Parathyroid adenoma (tissue), 2 donors: Measurements from ENCODE around the gene GNRHR.

Experiments used
- H2AFZ ChIP-seq: fragments of 300-600 bp; sonication (generic); one replicate; pipeline ENCODE4 v1.7.0; 2017; ENCODE audit warnings: antibody characterized with exemption, mild to moderate bottlenecking
- H3K27ac ChIP-seq: fragments of 300-600 bp; sonication (generic); one replicate; pipeline ENCODE4 v1.7.0; 2017
- H3K27me3 ChIP-seq: fragments of 300-600 bp; sonication (generic); one replicate; pipeline ENCODE4 v1.7.0; 2017; ENCODE audit warnings: low read length; ENCODE audit not compliant: control insufficient read depth, insufficient read depth
- H3K36me3 ChIP-seq: fragments of 300-600 bp; sonication (generic); one replicate; pipeline ENCODE4 v1.7.0; 2017; ENCODE audit warnings: low read length; ENCODE audit not compliant: control insufficient read depth, insufficient read depth
- H3K4me1 ChIP-seq: fragments of 300-600 bp; sonication (generic); one replicate; pipeline ENCODE4 v1.7.0; 2017; ENCODE audit warnings: control low read depth
- H3K4me2 ChIP-seq: fragments of 300-600 bp; sonication (generic); one replicate; pipeline ENCODE4 v1.7.0; 2017; ENCODE audit warnings: low read length
- H3K4me3 ChIP-seq: fragments of 300-600 bp; sonication (generic); one replicate; pipeline ENCODE4 v1.7.0; 2017; ENCODE audit warnings: low read depth, low read length
- H3K79me2 ChIP-seq: fragments of 300-600 bp; sonication (generic); one replicate; pipeline ENCODE4 v1.7.0; 2017; ENCODE audit warnings: control low read depth
- H3K9ac ChIP-seq: fragments of 300-600 bp; sonication (generic); one replicate; pipeline ENCODE4 v1.7.0; 2017; ENCODE audit warnings: mild to moderate bottlenecking
- H3K9me3 ChIP-seq: fragments of 300-600 bp; sonication (generic); one replicate; pipeline ENCODE4 v1.7.0; 2017; ENCODE audit warnings: low read length; ENCODE audit not compliant: control insufficient read depth
- TF ChIP-seq, protein P1 (sequence below): fragments of 300-600 bp; sonication (generic); IDR thresholded peaks from one replicate; pipeline ENCODE4 v1.7.0; 2017; ENCODE audit warnings: antibody characterized with exemption, mild to moderate bottlenecking
- donor health status: primary hyperparathyroidism.

GNRHR gene

GRCh38 chr4:67721315-67721769 lies 32.8 kb downstream of the GNRHR start:
- Histone ChIP-seq H3K4me2 (no peak overlapping the region), H3K4me1 (no peaks in the 10 kb centered on the region), H3K27me3 (no peaks in the 10 kb centered on the region), H3K79me2 (no peaks in the 10 kb centered on the region), H3K9ac (no peak overlapping the region), H3K36me3 (no peaks in the 10 kb centered on the region), H3K4me3 (no peak overlapping the region), H3K27ac (no peak overlapping the region), H3K9me3 (no peaks in the 10 kb centered on the region), H2AFZ (no peak overlapping the region)
- TF ChIP-seq, protein P1, sequence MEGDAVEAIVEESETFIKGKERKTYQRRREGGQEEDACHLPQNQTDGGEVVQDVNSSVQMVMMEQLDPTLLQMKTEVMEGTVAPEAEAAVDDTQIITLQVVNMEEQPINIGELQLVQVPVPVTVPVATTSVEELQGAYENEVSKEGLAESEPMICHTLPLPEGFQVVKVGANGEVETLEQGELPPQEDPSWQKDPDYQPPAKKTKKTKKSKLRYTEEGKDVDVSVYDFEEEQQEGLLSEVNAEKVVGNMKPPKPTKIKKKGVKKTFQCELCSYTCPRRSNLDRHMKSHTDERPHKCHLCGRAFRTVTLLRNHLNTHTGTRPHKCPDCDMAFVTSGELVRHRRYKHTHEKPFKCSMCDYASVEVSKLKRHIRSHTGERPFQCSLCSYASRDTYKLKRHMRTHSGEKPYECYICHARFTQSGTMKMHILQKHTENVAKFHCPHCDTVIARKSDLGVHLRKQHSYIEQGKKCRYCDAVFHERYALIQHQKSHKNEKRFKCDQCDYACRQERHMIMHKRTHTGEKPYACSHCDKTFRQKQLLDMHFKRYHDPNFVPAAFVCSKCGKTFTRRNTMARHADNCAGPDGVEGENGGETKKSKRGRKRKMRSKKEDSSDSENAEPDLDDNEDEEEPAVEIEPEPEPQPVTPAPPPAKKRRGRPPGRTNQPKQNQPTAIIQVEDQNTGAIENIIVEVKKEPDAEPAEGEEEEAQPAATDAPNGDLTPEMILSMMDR: no peak

DNA sequence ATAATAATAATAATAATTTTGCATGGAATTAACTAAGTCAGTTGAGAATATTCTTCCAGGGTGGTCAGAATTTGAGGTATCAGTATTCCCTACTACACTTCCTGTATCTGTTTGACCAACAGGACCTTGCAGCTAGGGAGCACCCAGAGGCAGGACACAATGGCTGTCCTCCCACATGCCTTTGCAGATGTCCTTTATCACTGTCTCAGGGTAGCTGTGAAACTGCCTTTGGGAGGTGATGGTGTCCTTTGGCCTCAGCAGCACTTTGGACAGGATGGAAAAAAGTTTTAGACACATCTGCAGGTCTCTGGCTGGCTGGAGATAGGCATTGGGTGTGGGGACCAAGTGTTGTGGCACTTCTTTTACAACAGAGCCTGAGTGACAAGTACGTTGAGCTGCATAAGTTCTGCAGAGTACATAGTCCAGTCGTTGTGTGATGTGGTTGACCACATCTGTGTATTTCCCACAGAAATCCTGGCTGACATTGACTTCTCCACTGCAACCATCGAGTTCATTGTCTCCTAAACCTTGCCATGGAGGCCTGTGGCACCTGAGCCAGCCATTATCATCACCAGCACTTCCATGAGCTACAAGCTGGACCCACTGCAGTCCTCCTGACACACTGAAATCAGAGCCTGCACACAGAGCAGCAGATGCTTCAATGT lies 34.1 kb downstream of the GNRHR start:
- Histone ChIP-seq H3K9me3 (no peaks in the 10 kb centered on the region), H3K4me1 (no peaks in the 10 kb centered on the region), H3K27me3 (no peaks in the 10 kb centered on the region), H3K79me2 (no peaks in the 10 kb centered on the region), H3K4me3 (no peak overlapping the region), H3K4me2 (no peak overlapping the region), H3K36me3 (no peaks in the 10 kb centered on the region), H3K27ac (no peak overlapping the region), H3K9ac (no peak overlapping the region), H2AFZ (no peak overlapping the region)
- TF ChIP-seq, protein P1: no peak

DNA sequence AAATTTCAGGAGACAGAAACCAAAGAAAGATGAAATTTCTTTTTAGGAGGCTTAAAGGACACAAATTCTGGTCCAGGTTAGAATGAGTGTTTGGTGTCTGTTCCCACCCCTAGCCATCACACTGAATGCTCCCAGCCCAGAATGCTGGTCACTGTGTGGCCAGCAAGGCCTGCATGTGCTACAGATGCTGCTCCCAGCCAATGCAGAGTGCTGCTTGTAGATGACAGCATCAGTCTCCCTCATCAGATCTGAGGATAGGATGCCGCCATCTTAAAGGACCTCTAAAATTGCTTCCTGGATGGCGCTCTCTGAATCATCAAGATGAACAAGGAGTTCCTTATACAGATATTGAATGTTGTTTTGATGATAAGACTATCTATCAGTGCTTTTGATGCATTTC lies 35.3 kb downstream of the GNRHR start:
- no peaks in the 10 kb centered on the region for H3K79me2 ChIP-seq
- H3K4me1 ChIP-seq: no peaks in the 10 kb centered on the region
- no peak overlapping the region for H3K9ac ChIP-seq
- no peak overlapping the region for H3K4me2 ChIP-seq
- TF ChIP-seq, protein P1: no peak
- no peaks in the 10 kb centered on the region for H3K9me3 ChIP-seq
- H3K27me3 ChIP-seq: no peaks in the 10 kb centered on the region
- no peak overlapping the region for H3K27ac ChIP-seq
- H3K36me3 ChIP-seq: no peaks in the 10 kb centered on the region
- H3K4me3 ChIP-seq: no peak overlapping the region
- no peak overlapping the region for H2AFZ ChIP-seq

DNA sequence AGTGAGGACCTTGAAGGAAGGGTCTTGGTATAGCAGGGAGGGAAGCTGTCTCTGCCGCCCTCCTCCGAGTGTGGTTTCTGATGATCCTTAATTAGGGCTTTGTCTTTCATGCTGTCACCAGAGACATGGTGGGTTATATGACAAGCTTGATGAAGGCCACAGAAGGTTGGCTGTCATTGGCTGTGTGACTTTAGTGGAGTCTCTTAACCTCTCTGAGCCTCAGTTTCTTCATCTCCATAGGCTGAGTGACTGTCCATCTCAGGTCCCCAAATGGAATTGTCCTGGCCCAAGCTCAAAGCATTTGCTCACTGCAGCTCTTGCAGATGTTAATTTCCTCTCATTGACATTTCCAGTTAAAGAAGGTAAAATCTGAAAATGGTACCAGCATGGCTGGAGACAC lies 36.6 kb downstream of the GNRHR start:
- no peak overlapping the region for H2AFZ ChIP-seq
- H3K79me2 ChIP-seq: no peaks in the 10 kb centered on the region
- no peaks in the 10 kb centered on the region for H3K4me1 ChIP-seq
- no peak overlapping the region for H3K27ac ChIP-seq
- TF ChIP-seq, protein P1: no peak
- no peaks in the 10 kb centered on the region for H3K27me3 ChIP-seq
- no peak overlapping the region for H3K4me3 ChIP-seq
- no peak overlapping the region for H3K4me2 ChIP-seq
- no peak overlapping the region for H3K9ac ChIP-seq
- no peaks in the 10 kb centered on the region for H3K9me3 ChIP-seq
- no peaks in the 10 kb centered on the region for H3K36me3 ChIP-seq

DNA sequence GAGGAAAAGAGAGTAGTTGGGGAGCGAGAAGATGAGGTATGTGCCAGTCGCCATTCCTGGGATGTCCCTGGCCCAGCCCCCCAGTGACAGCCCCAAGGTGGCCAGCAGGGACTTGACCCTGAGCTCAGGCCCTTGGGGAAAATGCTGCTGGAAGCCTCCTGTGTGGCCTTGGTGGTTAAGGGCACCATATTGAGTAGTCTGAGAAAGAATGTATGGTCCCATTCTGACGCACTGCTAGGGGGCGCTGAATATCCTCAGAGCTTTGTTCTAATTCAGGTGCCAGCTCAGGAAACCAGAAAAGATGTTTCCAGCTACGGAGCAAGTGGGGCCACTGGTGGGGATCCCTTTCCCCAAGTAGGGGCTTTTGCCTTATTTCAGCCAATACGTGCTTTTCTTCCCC lies 39.2 kb downstream of the GNRHR start:
- TF ChIP-seq, protein P1: no peak
- Histone ChIP-seq H3K4me3 (no peak overlapping the region), H3K27ac (no peak overlapping the region), H3K36me3 (no peaks in the 10 kb centered on the region), H3K9me3 (no peaks in the 10 kb centered on the region), H3K4me2 (no peak overlapping the region), H3K79me2 (no peaks in the 10 kb centered on the region), H2AFZ (no peak overlapping the region), H3K9ac (no peak overlapping the region), H3K4me1 (peaks cover 3% of the 10 kb centered on the region), H3K27me3 (no peaks in the 10 kb centered on the region)
